KG1 (cell line): ENCODE results near the gene CHTF18.
"Not testable (repeated sequence)": the region's sequence is repeated elsewhere in the genome, so short reads cannot be mapped to it uniquely, and the experiment has no call there.

Experiments
- DNase-seq: peaks from one replicate; lab custom pipeline; 2025; lab: John Stamatoyannopoulos, UW

The CHTF18 gene

DNA sequence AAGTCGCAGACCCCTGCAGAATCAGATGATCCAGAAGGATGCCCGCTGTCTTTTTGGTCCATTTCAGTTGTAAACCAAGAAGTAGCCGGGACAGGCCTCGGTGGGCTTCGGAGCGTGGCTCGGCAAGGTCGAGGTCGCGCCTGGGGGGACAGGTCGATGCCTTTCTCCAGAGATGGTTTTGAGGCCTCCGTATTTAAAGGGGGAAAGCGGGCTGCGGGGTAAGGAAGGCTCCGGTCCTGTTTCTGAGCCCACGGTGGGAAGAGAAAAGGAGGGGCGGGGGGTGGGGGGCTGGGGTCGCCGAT, 19.6 kb downstream of the CHTF18 start:
- no peak for DNase-seq

DNA sequence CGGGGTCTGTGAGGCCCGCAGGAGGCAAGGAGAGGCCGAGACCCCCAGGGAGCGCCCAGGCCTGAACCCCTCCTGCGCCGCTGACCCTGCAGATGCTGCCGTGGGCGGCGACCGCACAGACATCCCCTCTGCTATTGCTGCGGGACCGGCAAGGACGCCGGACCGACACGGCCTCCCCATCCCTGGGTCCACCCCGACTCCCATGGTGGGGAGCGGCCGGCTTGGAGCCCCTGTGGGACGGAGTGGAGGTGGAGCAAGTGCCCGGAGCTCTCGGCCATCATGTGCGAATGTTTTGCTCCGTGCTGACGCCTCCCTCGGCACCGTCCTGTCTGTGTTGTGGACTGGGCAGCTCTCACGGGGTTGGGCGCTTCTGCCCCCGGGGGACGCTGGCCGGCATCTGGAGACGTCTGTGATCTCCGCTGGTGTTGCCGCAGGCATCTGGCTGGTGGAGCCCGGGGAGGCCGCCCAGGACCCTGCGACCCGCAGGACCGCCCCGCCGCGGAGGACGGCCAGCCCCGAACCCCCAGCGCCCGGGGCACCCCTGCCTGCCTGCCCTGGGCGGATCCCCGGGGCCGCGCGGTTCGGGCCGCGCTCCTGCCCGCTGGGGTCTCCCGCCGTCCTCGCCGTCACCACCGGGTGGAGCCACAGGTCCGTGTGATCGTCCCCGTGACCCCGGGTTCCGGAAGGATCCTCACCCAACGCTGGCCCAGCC, 24.9 kb downstream of the CHTF18 start:
- DNase-seq: no peak

- no peak for DNase-seq
Measured at GRCh38 chr16:813916-814412, 25.5 kb downstream of the CHTF18 start.

DNA sequence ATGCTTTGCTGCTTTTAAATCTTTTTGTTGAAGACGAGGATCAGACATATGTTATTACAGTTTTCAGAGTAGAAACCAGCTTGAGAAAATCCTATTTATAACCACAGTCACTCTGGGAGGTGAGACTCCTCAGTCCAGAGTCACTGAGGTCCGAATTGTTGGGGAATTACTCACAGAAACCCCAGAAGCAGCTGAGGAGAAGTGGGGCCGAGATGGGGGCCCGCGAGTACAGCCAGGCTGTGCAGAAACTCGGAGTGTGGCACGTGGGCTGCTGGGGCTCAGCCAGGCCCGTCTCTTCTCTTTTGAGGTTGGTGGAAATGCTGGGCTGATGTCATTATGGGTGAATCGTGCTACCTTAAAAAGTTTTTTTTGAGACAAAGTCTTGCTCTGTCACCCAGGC, 26.6 kb downstream of the CHTF18 start:
- no peak for DNase-seq

DNA sequence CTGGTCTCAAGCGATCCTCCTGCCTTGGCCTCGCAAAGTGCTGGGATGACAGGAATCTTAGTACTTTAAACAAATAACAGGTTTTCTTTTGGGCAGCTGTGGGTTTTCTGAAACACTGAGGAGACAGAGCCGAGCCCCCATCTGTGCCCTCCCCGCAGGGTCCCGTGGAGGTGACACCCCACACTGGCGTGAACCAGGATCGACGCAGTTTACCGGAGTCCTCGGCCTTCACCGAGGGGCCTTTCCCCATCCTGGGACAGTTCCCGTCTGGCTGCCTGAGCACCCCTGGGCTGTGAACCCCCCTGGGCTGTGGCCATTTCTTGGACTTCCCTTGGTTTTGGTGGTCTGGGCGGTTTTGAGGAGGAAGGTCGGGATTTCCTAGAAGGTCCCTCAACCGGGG, 27.4 kb downstream of the CHTF18 start:
- no peak for DNase-seq

DNA sequence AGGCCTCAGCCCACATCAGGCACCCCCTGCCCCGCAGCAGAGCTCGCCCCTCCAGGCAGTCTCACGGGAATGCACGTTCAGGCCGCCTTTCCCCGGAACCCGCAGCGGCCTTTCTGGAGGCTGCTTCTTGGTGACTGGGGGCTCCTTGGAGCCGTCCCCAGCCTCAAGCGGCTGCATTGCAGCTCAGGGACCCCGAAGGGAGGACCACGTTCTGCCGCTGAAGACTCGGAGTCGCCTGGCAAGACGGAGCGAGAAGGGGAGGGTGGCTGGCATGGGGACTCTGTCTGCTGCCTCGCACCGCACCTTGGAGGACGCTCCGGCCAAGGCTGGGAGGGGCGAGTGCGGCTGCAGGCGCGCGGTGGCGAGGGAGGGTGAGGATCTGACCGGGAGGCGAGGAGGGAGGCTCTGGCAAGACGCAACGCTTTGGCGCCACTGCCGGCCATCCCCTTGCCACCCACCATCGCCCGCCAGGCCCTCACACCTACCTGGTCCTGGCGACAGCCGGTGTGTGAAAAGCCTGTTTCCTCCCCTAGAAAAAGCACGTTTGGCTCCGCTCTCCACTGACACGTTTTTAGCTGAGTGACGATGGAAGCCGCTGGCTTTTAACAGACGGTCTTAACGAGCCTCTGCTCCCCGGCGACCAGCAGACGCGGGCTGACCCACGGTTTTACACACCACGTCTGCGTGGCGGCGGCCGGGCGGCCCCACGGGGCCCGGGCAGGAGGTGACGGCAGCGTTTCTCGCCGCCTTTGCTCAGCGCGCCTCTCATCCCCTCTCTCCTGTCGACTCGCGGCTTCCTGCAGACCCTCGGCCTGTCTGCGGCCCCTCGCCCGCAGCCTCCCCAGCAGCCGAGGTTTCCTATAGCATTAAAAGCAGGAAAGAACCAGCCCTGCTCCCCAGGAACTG, 28.8 kb downstream of the CHTF18 start:
- DNase-seq: no peak

DNA sequence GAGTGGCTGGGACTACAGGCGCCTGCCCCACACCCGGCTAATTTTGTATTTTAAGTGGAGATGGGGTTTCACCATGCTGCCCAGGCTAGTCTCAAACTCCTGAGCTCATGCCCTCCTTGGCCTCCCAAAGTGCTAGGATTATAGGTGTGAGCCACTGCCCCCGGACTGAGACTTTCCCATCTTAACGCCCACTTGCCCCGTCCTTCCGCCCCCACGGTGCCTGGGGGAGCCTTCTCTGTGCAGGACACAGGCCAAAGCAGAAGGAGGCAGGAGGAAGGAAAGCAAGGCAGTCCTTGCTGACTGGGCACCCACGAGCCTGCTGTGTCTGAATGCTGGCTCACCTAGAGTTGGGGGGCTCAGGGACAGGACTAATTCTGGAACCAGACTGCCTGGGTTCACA, 29.7 kb downstream of the CHTF18 start:
- DNase-seq: no peak

DNA sequence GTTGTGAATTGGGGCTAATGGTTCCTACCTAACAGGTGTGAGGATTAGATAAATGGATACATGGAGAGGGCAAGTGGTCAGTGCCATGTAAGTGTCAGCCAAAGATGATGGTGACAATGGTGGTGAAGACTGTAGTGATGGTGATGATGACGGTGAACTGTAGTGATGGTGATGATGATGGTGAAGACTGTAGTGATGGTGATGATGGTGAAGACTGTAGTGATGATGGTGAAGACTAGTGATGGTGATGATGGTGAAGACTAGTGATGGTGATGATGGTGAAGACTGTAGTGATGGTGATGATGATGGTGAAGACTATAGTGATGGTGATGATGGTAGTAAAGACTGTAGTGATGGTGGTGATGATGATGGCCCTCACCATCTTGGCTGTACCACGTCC, 30.2 kb downstream of the CHTF18 start:
- no peak for DNase-seq

GRCh38 chr16:819336-820043, 31.1 kb downstream of the CHTF18 start:
- DNase-seq: peak; percentile 44

DNA sequence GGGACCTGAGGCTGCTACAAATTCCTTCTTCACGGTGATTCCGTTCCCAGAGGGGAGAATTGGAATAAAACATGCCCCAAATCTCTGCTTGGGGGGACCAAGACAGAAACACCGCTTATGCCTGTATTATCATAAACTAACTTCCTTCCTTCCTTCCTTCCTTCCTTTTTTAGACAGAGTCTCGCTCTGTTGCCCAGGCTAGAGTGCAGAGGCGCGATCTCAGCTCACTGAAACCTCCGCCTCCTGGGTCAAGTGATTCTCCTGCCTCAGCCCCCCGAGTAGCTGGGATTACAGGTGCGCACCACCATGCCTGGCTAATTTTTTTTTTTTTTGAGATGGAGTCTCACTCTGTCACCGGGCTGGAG, 31.6 kb downstream of the CHTF18 start:
- not testable (repeated sequence) for DNase-seq

DNA sequence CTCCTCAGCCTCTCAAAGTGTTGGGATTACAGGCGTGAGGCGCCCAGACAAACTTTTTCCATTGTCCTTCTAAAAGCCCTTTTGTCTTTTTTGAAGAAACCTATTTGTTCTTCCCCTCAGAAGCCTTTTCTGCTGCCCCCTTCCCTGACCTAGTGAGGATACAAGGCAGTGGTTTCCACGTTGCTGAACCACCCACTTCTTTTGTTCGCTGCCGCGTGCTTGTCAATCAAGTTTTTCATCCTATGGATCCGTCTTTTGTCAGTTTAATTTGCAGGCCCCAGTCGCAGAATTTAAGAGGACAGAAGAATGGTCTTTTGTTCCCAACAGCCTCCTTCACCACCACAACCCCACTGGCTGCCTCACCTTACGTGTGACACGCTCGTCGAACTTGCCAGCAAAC, 32.3 kb downstream of the CHTF18 start:
- no peak for DNase-seq

- no peak for DNase-seq
Measured at GRCh38 chr16:821751-822150, 33.3 kb downstream of the CHTF18 start.

DNA sequence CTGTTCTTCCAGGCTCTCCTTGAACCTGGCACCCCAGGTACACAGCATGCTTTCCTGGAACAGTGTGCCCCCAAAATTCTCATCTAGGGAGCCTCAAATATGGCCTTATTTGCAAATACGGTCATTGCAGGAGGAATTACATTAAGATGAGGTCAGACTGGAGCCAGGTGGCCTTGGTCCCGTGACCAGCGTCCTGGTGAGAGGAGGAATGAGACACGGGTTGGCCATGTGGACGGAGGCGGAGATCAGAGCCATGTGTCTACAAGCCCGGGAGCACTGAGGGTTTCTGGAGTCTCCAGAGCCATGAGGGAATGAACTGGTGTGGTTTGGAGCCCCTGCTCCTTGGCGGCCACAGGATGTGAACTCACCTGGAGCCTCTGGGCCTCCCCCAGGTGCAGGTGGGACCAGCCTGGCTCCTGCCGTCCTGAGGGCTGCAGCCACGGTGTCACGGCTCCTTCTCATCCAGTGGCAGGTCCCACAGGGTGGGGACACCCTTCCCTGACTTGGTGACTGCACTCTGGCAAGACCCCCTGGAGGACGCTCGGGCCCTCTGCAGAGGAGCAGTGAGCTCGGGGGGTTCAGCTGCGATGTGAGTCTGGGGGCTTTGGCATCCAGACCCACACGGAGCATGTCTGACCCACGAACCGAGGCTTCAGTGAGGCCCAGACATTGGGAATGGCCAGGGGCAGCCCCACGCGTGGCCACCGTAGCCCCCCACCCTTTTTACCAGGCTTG, 33.9 kb downstream of the CHTF18 start:
- no peak for DNase-seq

DNA sequence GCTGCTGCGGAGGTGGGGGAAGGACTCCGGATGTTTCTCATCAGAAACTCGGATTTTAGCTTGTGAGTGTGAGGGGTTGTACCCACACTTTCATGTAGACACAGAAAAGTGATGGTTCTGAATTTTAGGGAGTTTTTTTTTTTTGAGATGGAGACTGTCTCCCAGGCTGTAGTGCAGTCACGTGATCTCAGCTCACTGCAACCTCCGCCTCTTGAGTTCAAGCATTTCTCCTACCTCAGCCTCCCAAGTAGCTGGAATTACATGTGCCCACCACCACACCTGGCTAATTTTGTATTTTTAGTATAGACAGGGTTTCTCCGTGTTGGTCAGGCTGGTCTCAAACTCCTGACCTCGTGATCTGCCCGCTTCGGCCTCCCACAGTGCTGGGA, 34.5 kb downstream of the CHTF18 start:
- DNase-seq: no peak

GRCh38 chr16:824194-824593, 35.8 kb downstream of the CHTF18 start:
- no peak for DNase-seq

GRCh38 chr16:824601-825000, 36.2 kb downstream of the CHTF18 start:
- no peak for DNase-seq

DNA sequence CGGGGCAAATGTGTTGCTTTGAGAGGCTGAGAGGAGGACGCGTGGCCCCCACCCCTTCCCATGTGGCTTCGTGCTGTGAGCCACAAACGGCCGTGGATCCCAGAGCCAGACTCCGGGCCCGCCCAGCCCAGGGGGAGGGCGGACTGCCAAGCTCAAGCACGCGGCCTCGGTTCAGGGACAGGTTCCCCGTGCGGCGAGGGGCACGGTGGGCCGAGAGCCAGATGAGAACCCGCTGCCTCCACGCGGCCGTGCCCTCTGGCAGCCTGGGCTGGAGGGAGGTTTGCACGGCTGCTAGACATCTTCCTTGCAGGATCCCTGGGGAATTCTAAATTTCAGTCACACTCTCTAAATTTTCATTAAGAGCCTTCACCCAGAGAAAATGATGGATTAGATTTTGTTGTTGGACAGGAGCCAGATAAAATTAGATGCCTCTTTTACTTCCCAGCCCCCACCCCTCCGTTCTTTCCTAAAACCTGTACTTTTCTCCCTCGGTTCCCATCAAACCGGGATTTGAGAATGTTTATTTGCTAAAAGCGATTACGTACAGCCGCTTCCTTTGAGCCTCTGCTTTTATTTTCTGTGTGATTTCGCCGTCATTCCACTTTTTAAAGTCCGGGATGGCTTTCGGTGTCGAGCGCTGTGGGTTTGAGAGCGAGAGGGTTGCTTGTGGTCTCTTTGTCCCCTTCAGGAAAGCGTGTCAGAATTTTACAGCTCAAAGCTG, 37.1 kb downstream of the CHTF18 start:
- no peak for DNase-seq

- DNase-seq: no peak
Measured at GRCh38 chr16:827513-827912, 39.1 kb downstream of the CHTF18 start.

DNA sequence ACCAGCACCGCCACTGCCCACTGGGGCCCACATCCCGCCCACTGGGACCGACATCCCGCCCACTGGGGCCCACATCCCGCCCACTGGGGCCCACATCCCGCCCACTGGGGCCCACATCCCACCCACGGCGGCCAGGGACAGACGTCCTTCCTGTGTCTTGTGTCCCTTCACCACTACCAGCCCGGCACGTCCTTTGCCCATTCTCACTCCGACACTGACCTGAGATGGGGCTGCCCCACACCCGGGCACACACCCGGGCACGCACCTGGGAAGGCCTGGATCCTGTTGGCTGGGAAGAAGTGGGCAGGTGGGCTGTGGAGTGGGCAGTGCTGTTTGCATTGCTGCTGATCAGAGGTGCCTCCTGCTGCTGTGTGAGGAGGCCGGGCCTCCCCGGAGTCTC, 40.5 kb downstream of the CHTF18 start:
- DNase-seq: no peak

DNA sequence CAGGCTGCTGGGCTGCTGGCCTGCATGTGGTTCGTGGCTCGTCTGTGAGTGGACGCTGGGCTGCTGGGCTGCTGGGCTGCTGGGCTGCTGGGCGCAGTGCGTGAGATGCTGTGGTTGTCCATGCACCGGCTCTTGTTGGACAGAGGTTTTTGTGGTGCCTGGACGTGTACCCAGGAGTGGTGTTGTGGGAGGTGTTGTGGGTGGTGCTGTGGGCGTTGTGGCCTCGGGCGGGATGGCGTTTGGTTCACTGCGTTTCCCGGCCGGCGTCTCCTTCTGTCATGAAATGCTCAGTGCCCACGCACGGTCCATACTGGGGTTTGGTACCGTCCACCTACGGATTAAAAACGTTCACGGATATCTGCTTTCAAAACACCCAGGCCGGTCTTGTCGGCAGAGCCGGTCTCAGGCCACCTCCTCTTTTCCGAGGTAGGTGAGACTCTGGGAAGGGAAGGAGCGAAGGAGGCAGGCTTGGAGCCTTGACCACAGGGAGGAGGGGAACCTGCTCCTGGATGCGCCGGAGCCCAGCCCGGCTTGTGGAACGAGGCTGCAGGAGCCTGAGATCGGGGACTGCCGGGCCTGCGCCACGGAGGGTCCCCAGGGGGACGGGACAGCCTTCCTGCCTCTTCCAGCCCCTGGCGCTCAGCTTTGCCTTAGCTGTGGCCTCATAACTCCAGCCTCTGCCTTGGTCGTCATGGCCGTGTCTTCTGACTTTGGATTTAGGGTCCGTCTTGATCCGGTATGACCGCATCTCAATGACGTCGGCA, 41.9 kb downstream of the CHTF18 start:
- DNase-seq: no peak
